ENCODE results near the gene TEX264.
"Not testable (repeated sequence)": the region's sequence is repeated elsewhere in the genome, so short reads cannot be mapped to it uniquely, and the experiment has no call there.

TEX264 gene, protein sequence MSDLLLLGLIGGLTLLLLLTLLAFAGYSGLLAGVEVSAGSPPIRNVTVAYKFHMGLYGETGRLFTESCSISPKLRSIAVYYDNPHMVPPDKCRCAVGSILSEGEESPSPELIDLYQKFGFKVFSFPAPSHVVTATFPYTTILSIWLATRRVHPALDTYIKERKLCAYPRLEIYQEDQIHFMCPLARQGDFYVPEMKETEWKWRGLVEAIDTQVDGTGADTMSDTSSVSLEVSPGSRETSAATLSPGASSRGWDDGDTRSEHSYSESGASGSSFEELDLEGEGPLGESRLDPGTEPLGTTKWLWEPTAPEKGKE

DNA sequence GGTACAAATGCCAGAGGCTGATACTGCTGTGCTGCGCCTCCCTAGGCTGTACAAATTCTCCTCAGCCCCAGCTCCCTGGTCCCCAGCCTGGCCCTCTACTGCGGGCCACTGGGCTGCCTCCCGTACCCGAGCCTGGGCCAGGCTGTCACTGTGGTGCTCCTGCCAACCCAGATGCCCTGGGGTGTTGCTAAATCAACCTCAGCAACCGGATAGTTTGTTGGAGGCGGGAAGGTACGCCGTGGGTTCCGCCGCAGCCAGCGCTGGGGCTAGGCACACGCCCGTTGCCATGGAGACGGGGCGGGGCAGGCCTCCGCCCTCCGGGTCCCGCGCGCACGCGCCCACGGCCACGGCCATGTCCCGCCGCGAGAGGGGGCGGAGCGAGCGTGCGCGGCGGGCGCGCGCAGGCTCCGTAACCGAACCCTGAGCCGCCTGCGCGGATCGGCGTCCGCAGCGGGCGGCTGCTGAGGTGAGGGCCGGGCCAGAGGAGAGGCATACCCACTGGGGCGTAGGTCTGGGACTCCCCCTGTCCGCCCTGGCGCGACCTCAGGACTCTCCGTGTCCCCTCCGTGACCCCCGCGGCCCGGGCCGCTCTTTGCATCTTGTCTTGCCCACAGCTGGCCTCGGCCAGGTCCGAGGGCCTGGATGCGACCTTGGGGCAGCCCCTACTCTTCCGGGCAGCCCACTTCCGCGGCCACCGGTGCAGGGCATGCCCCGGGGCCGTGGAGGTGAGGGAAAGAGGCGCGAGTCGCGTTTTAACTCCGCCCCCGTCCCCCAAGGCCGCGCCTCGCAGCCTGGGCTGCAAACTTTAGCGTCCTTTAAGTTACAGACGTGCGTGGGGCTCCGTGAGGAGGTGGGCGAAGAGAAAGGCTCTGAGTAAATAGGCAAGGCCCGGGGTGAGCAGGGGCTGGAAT lies at the start of gene TEX264:
TSS of gene TEX264 (plus strand) at position 430 of the 911 bp plus-strand sequence. CDS start 3,053 bp downstream, outside the sequence.
- peak in 55 of 58 donors; percentile 35 to 87 (median 74) for DNase-seq

DNA sequence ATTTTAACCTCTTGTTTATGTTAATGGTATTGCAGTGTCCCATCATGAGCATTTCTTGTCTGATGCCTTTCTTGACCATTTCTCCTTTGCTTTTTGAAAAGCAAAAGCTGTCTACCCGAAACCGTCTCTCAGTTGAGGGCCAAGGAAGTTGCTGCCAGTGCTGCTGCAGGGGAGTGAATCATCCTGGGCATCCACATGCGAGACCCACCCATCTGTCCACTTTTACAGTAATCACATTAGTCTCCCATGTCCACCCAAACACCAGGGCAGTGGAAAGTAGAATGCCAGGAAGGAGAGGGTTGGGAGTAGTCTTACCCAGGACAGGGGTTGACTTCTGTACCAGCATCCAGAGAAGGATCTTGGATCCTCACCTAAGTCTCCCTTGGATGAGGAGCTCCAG lies 48.6 kb upstream of the TEX264 start:
- DNase-seq: no peak

DNA sequence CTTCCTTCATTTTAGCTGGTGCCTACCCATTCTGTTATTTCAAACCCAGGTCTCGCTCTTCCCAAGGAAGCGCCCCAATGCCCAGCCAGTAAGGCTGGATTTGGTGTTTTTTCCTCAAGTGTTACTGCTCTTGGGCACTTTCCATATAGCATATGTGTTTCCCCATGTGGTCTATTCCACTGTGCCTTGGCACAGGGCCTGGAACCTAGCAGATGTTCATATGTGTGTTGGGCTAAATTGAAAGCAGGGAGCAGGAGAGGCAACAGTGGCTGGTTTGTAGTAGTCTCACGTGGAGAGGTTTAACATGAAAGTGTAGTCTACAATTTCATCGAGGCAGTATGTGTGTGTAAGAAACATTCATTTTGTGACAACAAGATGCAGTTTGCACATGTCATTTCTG lies 48.2 kb upstream of the TEX264 start:
- DNase-seq: peak in 42 of 58 donors; percentile 1 to 74 (median 15)

DNA sequence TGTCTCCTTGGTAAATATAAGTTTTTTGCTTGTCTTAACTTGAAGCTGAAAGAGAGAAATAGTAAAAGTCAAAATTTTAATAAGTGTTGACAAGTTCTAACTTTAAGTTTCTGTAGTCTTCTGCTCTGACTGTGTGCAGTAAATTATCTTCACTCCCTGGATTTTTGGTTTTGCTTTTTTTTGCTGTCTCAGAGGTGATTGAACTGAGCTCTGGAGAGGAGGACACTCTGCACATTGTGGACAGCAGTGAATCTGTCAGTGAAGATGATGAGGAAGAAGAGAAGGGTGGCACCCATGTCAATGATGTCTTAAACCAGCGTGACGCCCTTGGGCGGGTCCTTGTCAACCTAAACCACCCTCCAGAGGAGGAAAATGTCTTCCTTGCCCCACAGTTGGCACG lies 40.5 kb upstream of the TEX264 start:
- no peak for DNase-seq

DNA sequence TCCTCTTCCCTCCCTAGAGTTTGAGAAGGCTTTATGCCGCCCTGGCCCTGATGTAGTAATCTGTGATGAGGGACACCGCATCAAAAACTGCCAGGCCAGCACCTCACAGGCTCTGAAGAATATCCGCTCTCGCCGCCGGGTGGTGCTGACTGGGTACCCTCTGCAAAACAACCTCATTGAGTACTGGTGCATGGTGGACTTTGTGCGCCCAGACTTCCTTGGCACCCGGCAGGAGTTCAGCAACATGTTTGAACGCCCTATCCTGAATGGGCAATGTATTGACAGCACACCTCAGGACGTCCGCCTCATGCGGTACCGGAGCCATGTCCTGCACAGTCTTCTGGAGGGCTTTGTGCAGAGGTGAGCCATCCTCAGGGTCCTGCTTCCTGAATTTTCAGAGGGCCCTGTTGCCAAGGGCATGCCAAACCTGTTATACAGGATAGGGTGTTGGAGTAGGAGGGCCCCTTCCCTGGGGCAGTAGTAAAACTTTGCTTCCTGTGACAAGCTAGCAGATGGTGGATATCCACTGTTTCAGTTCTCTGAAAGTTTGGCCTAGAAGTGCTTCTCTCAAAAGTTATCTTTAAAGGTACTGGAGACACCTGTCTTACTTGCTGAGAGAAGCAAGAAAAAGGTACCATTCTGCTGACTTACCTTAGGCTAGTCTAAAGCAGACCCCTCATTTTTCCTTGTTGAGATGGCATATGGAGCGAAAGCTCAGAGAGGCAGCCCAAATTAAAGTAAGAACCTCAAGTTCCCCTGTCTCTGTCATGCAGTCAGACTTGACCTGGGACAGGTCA lies 33.7 kb upstream of the TEX264 start:
- no peak for DNase-seq

DNA sequence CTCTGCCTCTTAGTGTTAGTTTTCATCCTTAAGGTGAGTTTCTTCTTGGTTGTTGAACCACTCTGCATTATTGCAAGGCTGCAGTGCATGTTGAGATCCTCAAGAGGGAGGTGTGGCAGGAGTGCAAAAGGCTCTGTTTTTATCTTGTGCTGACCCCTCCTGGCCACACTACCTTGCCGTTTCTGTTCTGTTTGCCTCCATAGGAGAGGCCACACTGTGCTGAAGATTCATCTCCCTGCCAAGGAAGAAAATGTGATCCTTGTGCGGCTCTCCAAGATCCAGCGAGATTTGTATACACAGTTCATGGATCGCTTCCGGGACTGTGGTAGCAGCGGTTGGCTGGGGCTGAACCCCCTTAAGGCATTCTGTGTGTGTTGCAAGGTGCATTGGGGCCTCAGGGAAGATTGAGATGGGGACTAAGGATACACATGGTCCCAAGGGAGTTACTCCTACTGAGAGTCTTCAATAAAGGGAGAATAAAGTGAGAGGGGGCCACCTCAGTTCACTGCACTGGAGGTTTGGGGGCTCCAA lies 33.0 kb upstream of the TEX264 start:
- DNase-seq: no peak

DNA sequence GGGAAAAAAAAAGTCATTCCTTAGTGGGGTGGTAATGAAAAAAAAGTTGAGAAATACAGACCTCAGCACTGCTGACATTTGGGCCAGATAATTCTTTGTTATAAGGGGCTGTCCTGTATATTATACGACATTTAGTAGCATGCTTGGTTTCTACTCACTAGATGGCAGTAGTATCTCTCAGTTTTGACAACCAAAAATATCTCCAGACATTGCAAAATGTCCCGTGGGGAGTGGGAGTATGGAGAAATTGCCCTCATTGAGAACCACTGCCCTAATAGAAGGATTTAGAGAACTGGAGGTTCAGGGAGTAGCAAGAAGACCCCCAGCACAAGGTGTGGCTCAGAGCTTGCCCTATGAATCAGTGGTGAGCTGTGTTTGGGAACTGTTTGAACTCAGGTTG lies 28.6 kb upstream of the TEX264 start:
- no peak for DNase-seq

DNA sequence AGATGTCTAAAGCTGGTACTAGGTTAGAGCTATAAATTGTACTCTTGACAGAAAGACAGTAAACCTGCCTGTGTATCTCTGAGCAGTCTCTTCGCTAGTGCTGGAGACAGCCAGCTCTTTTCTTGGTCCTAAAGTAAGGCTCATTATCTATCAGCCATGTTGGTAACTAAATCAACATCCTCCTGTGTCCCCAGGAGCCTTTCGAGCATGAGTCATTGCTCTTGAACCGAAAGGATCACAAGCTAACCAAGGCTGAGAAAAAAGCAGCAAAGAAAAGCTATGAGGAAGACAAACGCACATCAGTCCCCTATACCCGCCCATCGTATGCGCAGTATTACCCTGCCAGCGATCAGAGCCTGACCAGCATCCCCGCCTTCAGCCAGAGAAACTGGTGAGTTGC lies 25.0 kb upstream of the TEX264 start:
- no peak for DNase-seq

DNA sequence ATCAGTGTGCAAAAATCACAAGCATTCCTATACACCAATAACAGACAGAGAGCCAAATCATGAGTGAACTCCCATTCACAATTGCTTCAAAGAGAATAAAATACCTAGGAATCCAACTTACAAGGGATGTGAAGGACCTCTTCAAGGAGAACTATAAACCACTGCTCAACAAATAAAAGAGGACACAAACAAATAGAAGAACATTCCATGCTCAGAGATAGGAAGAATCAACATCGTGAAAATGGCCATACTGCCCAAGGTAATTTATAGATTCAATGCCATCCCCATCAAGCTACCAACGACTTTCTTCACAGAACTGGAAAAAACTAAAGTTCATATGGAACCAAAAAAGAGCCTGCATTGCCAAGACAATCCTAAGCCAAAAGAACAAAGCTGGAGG lies 18.9 kb upstream of the TEX264 start:
- not testable (repeated sequence) for DNase-seq

DNA sequence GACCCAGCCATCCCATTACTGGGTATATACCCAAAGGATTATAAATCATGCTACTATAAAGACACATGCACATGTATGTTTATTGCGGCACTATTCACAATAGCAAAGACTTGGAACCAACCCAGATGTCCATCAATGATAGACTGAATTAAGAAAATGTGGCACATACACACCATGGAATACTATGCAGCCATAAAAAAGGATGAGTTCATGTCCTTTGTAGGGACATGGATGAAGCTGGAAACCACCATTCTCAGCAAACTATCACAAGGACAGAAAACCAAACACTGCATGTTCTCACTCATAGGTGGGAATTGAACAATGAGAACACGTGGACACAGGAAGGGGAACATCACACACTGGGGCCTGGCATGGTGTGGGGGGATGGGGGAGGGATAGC lies 17.6 kb upstream of the TEX264 start:
- DNase-seq: not testable (repeated sequence)

DNA sequence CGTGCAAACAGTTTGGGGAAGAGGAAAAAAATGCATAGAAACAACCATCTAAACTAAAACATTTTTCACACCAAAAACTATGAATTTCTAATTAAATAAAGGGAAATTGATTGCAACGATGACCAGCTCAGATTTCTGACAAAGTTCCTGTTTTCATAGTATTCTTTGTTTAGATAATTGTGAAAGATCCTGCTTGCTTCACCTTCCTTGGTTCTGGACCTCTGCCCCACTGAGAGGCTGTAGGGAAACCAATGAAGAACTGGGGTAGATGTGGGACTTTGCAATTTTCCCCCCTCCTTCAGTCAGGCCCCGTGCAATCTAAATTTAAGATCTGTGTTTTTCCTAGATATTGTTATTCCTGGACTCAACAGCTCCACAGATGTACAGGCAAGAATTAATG lies 13.8 kb upstream of the TEX264 start:
- DNase-seq: no peak

DNA sequence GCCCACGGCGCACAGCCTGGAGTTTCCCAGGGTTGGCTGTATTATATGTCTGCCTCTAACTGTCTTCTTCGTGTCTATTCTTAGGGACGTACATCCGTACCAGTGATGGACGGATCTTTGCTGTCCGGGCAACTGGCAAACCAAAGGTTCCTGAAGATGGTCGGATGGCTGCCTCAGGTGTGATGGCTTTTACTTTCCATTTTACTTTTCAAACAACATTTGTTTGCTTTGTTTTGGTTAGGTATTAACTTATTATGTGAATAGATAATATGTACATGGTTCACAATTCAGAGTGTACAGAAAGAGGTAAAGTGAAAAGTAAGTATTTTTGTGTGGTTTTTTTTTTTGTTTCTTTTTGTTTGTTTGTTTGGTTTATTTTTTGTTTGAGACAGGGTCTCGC lies 11.1 kb upstream of the TEX264 start:
- DNase-seq: no peak

DNA sequence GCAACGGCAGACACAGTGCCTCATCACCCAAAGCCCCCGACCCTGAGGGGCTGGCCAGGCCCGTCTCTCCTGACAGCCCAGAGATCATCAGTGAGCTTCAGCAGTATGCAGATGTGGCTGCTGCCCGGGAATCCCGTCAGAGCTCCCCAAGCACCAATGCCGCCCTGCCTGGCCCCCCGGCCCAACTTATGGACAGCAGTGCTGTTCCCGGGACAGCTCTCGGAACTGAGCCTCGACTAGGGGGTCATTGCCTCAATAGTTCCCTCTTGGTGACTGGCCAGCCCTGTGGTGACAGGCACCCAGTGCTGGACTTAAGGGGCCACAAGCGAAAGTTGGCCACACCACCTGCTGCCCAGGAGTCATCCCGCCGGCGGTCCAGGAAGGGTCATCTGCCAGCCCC lies 8.6 kb upstream of the TEX264 start:
- DNase-seq: no peak

DNA sequence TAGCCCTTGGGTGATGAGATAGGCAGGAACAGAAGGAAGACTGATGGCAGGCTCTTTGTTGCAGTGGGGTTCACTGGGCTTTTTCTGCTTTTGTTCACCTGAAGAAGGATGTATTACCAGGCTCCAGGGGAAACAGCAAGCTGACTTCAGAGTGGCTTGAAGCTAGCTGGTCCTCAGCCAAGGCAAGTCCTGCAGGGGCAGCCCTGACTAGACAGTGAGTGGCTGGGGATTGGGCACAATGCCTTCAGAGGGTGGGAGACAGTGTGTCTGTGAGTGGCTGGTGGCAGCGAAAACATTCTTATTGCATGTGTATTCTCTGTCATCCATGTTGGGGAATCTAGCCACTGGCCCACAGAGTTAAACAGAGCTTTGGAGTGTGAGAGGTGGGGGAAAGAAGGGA lies 2.3 kb upstream of the TEX264 start:
- DNase-seq: no peak

DNA sequence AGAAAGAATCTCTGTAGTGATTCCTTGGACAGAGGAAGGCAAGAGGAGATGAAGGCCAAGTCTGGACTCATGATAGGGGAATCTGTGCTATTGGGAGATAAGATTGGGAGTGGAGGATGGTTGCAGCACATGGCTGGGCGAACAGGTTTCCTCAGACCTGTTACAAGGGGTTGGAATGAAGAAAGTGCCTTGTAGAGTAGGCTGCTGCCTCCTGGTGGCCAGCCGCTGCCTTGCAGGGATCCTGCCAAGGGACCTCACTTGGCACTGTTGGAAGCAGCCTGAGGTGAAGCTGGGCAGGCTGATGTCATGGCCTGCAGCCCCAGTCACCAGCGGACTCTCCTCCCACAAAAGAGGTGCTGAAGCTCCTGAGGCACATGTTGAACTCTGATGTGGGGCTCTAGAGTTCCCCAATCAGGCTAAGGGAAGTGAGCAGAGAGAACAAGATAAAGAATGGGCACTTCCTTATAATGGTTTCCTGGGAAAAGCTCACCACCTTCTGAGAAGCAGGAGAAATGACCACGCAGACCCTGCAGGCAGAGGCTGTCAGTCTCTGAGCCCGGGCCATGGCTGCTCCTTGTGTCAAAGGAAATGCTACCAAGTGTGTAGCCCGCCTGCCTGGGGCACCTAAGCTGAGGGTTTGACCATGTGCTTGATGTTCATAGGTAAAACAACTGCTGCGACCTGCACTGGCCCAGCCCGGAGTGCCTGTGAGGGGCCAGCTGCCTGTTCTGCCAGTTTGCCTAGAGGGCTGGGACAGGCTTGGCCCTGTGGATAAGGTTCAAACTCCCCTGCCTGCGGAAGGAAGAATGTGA lies 1.6 kb upstream of the TEX264 start:
- peak in 51 of 58 donors; percentile 24 to 88 (median 54) for DNase-seq

DNA sequence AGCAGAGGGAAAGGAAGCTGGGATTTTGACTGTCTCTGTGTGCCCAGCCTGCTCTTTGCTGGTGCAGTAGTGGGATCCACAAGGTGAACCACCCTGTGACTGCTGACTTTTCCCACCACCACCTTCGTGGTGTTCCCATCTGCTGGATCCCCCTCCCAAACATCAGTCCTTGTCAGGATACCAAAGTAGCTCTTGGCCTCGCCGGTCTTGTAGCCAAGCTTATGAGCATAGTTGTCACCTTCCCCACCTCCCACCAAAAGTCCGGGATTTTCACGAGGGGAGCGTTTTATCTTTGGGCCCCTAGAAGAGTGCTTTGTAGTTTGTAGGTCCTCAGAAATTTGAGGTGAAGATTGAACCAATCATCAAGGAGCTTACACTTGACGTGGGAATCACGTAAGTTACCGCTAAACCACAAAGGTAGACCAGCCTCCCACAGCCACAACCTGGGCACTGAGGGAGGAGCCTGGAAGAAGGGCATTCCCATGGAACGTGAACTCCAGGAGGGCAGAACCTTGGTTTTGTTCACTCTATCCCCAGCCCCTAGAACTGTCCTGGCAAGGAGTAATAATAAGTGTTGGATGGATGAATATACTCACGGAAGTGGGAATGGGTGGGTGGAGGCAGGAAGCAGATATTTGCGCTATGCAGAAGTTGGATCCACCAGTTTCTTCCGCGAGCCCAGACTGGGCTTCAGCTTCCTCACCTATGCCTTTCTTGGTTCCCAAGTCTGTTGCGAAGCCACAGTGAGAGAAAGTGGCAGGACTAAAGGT lies 814 bp upstream of the TEX264 start:
- DNase-seq: no peak

DNA sequence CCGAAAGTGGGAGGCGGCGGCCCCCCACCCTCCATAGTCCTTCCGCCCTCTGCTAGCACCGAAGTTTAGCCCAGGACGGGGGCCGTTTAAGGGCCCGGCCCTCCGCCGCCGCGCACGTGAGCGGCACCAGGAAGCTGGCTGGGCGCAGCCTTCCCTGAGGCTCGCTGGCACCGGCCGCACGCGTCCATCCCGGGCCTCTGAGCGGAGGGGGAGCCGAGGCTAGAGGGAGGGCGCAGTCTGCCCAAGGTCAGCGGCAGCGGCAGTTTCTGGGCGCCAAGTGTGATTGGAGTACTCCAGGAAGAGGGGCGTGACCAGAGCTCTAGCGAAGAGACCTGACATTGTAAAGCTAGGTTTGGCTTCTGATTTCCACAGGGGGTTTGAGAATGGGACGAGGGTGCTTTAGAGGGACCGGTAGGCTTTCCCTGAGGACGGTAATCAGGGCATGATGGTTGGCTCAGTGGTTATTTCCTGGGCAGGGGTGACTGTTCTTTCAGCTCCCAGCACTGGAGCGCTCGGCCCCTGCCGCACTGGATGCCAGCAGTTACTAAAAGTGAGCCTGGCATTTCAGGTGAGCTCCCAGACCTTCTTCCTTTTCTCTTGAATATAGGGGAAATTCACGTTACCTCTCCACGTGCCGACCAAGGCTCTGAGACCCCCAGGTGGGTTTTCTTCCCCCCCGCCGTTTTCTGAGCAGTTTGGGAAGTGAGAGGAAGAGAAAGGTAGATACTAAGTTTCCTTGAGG lies 853 bp downstream of the TEX264 start:
- peak in 26 of 58 donors; percentile 13 to 59 (median 30) for DNase-seq

DNA sequence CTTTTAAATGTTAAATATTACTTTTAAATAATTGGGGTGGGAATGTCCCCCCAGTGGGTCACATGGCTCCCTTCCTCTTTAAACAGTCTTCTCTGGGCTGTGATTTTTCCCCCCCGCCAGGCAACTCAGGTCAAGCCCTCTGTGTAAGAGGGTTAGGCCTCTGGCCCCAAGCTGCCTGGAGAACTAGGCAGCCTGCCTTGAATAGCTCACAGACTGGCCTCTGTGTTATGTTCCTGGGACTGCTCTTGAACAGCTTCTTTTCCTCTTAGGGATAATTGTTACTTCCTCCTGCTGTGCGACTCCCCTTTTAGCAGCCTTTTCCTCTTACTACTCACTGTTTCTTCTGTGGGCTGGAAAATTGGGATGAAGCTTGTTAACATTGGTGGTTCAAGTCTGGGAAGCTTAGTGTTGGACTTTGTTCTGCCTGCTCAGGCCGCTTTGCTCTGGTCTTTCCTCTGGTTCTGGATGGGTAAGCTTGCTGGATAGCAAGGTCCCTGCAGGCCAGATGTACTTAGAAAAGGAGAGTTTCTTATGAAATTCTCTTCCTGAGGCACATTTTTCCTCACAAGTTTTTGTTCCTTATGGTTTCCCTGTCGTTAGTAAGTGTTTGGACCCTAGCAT lies 2.2 kb downstream of the TEX264 start:
- peak in 1 of 58 donors; percentile 26 for DNase-seq

Data from anterior cingulate cortex (tissue), 58 donors.